Heart left ventricle (tissue), 13 donors: Measurements from ENCODE around the gene NRM.

ENCODE experiments used
- POLR2A ChIP-seq, 2 donors: fragments of 450-650 bp; IDR thresholded peaks; one replicate each; pipeline ENCODE4 v1.6.1; 2017; ENCODE audit warnings: antibody characterized with exemption in 2 of 2, mild to moderate bottlenecking in 2 of 2, moderate library complexity in 2 of 2
- TF ChIP-seq, protein P1 (sequence below), 12 donors: fragments of 200-600 bp; sonication (generic) in 4 of 12; IDR thresholded peaks; one replicate each; pipeline versions ENCODE4 v1.5.0 to v1.8.0; 2018 to 2022; ENCODE audit warnings: antibody characterized with exemption in 12 of 12, mild to moderate bottlenecking in 5 of 12
- donor health status: ischemic (EF 13 %, LVEDD 7.1; RV severe dilation, severe dysfunction).
- donor health status: DM: no; HTN: yes; CAD: no.
- donor health status: DM: no; HTN: no; CAD: no.
- donor health status: ischemic (EF 25% LVEDD 6.9; RV normal size, moderate dysfunction).
- donor health status: ischemic (EF 25% LVEDD 5.7; RV mildly dilated, moderate dysfunction).
- donor health status: ischemic (EF 35%, LVEDD 5.7; RV mildly dilated, moderate dysfunction).
- donor health status: nonischemic (EF 11% LVEDD 7.7; RV severe dilation, severe dysfunction).
- donor health status: DM: yes; HTN: yes; CAD: no.
- donor health status: PGD.
- donor health status: ischemic (EF 29% LVEDD 5.4; RV normal size, mild dysfunction).
- donor health status: nonischemic (EF 23%, LVEDD 6.1; RV moderate dilation, normal function).

- TF ChIP-seq, protein P1, sequence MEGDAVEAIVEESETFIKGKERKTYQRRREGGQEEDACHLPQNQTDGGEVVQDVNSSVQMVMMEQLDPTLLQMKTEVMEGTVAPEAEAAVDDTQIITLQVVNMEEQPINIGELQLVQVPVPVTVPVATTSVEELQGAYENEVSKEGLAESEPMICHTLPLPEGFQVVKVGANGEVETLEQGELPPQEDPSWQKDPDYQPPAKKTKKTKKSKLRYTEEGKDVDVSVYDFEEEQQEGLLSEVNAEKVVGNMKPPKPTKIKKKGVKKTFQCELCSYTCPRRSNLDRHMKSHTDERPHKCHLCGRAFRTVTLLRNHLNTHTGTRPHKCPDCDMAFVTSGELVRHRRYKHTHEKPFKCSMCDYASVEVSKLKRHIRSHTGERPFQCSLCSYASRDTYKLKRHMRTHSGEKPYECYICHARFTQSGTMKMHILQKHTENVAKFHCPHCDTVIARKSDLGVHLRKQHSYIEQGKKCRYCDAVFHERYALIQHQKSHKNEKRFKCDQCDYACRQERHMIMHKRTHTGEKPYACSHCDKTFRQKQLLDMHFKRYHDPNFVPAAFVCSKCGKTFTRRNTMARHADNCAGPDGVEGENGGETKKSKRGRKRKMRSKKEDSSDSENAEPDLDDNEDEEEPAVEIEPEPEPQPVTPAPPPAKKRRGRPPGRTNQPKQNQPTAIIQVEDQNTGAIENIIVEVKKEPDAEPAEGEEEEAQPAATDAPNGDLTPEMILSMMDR (IDR thresholded peaks at IDR 0.05) = no peak
- TF ChIP-seq POLR2A (IDR thresholded peaks at IDR 0.05) = no peak
Observed at GRCh38 chr6:30645989-30646388, 44.8 kb downstream of the NRM start.
